Left kidney (tissue), 2 donors: ENCODE measurements around the gene CHSY1. TPM values are rescaled to one million over a fixed set of nuclear protein-coding genes. Genes with fewer than 3 reads are reported as not detected.

ENCODE experiments used
- DNase-seq: peaks from one replicate; pipeline ENCODE4 v3.0.0-alpha.2; 2013
- polyA plus RNA-seq: library from polyadenylated mRNA; unstranded; fragments of 120-200 nt; gene quantifications from one replicate; pipeline ENCODE4 v1.2.1, GENCODE V29; 2013; ENCODE audit not compliant: insufficient read length

CHSY1 gene
- polyA plus RNA-seq, 1 donor, result 47.1 TPM

DNA sequence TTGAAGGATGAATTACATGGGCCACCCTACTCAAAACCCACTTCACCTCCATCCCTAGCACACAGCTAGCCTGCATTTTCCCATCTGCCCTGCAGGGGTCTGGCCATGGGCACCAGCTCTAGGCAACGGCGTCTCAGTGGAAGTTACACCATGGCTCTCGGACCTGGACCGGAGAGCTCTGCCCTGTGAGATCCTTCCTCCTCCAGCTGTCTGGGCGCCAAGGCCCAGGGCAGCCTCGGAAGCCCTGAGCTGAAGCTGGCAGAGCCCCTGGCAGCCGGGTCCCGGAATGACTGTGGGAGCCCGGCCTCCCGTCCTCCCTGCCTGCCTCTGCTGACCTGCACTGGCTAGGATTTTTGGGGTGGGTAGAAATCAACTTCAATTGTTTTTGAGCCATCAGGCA lies 98.9 kb downstream of the CHSY1 start:
- DNase-seq, result no peak

DNA sequence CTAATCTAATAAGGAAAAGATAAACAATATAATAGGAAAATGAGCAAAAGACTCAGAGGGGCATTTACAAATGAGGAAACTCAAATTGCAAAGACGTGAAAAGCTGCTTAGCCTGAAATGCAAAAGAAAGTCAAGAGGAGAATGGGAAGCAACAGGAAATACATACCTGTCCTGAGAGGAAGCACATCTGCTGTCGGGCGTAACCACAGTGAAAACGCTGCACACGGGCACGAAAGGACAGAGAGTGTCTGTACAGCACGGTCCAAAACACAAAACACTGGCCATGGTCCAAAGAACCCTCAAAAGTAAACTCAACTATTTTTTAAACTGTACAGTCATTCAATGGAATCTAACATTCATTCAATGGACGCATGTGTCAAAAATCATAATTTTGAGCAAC lies 100.6 kb downstream of the CHSY1 start:
- no peak for DNase-seq

DNA sequence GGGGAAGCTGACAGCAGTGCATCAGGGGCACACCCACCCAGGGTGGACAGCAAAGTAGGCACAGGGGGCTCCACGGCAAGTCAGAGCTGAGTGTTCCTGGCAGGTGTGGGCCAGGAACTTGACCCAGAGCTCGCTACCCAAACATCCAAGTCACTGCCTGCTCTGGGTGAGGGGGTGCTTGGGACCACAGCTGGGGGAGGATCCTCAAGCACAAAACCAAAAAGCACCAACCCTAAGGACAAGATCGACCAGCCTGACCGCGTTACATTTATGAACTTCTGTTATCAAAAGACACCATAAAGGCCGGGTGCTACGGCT lies 101.2 kb downstream of the CHSY1 start:
- DNase-seq, result no peak

DNA sequence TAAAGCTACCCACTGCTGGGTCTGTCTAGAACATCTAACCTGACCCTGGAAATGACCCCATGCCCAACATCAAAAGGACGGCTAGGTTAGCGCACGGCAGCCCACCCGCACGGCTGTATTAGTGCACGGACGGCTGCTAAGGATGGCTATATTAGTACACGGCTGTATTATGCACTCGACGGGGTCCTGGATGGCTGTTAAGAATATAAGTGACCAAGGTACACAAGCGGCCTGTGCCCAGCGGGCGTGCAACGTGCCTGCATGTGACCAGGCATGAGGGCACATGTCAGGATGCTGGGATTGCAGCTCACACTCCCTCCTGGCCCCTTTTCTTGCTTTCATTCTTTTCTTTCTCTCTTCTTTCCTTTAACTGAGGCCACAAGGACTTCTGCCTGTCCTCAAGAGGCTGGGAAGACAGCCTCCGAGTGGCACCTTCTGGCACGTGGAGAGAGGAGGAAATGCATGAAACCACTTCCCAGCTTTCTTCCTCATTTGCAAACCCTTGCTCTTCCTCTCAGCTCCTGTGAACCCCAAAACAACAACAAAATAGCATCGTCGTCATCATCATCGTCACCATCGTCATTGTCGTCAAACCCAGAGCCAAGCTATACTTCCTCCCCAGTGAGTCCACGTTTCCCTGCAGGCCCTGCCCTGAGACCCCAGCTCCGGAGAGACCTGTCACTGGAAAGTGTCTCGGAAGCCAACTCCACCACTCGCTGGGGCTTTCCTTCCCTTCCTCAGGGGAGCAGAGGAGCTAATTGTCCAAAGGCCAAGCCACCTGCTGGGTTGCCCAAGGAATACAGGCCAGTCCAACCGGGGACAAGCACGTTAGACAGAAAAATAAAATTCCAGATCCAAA lies 101.8 kb downstream of the CHSY1 start:
- no peak for DNase-seq

DNA sequence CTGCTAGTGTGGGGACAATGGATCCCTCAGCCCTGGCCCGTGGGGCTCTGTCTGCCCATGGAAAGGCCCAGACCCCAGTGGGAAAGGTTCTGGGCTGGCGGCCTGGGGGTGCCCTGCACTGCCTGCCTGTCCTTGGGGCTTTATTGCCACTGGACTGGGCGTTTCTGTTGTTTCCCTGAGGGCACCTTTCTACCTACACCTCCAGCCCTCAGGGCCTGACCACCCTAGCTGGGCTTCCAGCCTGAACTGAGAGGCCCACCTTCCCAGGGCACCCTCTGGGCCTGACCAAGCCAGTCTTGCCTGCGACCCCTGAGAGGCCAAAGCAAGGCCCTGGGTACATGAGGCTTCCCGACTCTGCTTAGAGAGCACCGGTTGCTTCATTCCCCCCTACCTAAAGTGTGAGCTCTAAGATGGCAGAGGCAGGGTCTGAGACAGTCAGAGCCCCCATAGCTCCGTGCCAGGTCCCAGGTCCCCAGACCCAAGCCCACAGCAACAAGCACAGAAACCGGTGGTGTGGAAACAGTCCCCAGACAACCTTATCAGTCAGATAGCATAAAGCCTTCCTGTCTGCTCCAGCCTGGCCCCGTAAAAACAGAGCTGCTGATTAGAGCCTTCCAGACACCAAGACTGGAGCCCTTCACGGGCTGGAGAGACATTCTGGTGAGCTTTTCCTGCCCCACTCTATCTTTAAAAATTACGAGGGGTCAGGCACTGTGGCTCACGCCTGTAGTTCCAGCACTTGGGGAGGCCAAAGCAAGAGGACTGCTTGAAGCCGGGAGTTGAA lies 102.8 kb downstream of the CHSY1 start:
- DNase-seq, result no peak

DNA sequence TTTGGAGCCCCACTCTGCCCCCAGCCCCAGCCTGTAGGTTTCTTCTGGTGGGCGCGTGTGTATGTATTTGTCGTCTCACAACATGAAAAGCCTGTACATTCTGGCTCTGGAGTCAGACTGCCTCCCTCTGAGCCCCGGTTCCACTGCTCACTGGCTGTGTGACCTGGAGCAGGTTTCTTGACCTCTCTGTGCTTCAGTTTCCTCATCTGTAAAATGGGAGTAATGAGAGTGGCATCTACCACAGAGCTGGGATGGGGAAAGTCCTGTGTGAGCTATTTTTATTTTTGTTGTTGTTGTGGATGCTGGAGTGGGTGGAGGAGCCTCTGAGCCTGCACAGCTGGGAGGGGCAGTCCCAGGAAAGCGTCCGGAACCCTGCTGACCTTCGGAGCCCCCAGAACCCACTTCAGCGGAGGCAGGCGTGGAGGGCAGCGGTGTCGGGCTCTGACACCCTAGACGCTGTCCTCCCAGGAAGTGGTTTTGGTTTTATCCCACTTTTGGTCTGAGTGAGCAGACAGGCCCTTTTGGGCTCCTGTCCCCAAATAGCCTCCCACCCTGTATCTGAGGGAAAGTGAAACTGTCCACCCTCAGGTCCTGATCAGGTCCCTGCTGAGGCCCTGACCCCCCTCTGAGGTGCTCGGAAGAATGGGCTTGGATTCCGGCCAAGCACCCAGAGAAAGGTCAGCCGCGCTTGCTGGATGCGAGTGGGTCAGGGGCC lies 103.5 kb downstream of the CHSY1 start:
- no peak for DNase-seq

DNA sequence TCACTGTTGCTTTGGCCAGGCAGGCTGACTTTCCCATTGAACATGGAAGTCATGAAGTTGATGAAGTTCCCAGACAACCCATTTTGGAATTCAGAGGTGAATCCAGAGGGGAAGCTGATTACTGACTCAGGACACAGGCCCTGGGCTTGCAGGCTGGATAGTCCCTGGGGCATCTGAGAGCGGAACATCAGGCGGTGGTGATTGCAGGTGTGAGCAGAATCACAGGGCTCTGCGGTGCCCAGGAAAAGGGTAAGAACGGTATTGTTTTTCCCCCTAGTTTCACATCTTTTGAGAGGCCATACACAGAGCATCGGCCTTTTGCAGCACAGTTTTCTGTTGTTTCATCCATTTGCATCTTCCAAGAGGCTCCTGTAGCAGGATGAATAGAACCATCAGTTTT lies 104.7 kb downstream of the CHSY1 start:
- DNase-seq, result no peak

DNA sequence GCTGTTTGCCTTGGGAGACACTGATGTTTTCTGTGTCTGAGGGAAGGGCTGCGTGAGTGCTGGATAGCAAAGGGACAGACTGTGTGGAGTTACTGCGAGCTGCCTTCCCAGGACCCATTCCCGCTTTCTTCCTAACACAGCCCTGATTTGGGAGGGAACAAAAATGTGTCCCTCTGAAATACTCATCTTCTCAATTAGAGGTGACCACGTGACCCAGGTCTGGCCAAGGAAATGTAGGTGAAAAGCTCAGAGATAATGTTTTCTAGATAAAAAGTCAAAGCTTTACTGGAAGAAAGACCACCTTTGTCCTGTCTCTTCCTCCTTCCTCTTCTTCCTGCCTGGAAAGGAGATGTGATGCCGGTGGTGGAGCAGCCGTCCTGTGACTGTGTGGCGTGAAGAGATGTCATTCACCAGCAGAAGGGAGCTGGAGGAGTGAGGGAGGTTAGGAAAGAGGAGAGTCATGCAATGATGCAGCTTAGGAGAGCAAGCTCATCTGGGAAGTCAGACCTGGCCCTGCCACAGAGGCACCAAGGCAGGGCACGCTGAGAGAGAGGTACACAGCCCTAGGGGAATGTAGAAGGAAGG lies 105.6 kb downstream of the CHSY1 start:
- DNase-seq, result no peak

DNA sequence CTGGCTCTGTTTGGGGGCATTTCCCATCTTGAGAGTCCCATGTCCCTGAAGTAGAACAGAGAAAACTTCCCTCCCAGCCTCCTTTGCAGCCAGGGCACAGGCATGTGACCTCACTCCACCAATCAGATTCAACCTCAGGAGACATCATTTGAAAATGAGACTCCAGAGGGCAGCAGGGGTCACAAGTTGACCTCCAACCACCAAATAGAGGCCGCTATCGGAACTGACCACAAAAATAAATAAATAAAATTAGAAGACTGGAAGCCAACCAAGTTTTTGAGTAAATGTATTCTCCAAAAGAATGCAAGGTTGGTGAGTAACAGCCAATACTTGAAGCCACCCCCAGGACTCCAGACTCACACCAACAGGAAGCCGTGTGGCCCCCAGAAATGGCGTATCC lies 106.5 kb downstream of the CHSY1 start:
- DNase-seq, result no peak

DNA sequence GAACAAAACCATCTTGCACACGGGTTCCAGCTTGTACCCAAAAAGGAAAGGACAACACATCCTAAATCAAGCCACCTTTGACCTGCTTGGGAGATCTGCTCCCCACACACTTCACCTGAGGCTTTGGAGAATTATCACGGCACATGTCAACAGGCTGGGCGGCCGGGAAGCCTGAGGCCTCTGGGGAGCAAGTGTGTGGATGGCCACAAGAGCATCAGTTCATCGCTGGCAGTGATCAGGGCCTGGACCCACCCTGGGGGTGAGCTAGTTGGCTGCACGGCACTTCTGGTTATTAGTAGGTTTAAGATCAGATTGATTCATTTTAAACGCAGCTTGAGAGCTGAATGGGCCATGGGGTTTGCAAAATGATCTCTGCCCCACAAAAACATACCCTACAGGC lies 108.5 kb downstream of the CHSY1 start:
- DNase-seq, result no peak

DNA sequence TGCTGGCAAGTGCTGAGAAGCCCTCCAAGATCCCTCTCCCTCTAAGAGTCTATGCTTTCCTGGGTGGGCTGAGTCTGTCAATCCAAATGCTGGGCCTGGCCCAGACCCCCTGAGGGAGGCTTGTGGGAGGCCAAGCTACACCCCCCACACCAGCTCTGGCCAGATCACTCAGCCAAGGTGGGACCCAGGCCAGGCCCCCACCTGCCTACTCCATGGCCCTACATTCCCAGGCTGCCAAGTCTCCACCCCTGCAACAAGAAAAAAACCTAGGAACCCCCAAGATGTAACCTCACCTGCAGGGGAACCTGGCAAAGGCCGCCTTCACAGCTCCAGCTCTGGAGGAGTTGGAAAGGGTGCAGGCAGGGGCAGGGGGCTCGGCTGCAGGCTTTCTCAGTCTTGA lies 109.1 kb downstream of the CHSY1 start:
- DNase-seq, result no peak

DNA sequence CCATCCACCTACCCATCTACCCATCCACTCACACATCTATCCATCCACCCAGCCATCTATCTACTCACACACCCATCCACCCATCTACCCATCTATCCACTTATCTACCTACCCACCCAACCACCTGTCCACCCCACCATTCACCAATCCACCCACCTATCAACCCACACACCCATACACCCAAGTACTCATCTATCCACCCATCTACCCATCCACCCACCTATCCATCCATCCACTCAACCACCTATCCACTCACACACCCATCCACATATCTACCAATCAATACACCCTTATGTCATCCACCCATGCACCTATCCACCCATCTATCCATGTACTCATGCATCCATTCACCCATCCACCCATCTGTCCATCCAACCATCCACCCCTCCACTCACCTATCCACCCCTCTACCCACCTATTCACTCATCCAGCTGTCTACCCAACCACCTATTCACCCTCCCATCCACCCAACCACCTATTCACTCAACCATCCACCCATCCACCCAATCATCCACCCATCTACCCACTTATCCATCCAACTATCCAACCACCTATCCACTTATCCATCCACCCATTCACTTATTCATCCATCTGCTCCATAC lies 109.8 kb downstream of the CHSY1 start:
- DNase-seq, result no peak

DNA sequence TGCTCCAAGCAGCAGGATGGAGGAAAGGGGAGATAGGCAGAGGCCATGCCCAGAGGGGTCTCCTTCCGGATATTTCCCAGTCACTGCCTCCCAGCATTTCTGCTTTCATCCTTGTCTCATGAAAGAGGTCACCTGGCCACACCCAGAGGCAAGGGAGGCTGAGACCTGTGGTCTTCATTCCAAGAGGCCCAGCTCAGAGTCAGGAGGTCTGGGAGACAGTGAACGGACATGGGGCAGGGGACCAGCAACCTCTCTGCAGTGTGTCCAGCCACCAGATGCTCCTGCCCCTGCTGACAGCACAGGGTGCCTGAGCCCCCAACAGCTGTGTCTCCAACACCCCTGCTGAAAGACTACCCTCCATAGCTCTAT lies 111.2 kb downstream of the CHSY1 start:
- no peak for DNase-seq

DNA sequence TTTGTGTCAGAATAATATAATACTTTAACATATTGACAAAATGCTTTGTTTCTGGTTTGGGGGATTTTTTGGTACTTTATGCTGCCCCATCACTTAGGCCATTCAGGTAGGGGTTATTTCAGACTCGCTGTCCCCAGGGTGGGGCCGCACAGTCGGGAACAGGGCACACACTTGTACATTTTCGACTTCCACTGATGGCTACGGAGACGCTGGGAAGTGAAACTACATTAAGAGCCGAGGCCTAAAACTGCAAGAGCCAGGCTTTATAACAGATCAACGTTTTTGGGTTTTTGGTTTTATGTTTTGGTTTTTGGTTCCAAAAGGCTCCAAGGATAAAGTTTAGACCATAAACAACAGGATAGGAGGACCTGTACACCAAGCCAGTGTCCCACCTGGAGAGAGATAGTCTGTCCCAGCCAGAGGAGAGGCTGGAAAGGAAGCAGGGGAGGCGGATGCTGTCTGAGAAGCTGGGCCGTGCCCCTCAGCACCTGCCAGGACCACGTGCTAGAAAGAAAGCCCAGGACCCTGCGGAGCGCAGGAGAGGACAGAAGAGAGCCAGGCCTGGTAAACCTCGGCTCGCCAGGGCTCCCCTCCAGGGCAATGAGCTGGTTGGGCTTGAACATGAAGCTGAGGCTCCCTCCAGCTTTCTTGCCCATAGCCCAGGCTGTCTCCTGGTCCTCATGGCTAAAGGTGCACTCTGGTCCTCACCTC lies 111.7 kb downstream of the CHSY1 start:
- DNase-seq, result no peak

DNA sequence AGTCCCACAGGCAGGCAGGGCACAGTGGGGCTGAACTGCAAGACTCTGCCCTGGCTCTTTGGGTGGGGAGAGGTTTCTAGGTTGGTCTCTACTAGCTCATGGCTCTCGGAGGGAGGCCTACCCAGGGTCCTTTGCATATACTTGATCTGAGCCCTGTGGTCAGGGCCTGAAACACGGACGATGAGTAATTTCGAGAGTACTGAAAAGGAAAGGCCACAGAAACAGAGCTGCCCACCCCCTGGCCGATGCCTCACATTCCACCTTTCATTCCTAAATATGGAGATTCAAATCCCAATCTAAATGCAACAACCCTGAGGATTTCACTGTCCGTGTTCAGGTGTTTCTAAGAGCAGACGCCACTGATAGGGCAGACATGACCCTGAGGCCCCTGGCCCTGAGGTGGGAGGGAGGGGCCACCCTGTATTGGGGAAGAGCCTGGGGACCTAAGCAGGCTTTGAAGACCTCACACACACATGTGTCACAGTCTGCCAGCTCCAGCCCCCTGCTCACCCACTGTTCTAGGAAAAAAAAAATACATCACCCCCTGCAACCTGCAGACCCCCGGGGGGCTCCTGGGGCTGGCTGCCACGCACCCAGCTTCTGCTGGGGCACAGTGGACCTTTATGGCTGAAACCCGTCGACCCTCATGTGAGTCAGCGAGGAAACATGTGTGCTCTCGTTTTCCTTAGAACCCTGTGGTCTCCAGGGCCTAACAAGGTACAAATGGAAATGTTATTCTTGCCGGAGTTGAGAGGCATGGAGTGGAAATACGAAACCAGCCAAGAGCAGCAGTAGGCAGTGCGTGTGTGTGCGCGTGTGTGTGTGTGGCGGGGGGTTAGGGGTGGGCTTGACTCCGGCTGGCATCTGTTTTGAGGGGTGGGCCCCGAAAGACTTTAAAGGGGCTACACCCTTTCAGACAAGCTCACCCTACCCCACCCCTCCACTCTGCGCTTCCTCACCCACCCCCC lies 112.7 kb downstream of the CHSY1 start:
- DNase-seq, result no peak

DNA sequence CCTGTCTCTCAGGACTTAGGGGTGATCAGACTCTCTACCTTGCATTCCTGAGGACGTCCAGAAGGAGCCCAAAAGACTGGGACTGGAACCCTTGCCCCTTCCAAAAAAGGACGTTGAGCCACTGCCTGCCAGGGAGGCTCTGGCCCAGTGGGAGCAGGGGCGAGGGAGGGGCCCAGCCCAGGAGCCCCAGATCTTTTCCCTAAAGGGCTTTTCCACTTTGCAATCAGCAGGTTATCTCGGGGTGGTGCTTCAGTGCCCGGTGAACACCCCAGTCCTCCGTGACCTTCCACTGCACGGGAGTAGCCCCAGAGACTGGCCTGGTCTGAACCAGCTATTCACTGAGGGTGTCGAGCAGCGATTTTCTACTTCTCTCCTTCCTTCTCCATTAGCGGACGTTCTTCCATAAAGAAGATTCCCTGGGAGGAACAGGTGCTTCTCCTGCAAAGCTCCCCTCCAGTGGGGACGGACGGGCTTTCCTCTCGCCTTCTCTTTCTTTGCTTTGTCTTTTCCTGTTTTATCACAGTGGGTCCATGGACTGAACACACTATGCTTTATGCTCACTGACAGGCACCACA lies 113.7 kb downstream of the CHSY1 start:
- no peak for DNase-seq

DNA sequence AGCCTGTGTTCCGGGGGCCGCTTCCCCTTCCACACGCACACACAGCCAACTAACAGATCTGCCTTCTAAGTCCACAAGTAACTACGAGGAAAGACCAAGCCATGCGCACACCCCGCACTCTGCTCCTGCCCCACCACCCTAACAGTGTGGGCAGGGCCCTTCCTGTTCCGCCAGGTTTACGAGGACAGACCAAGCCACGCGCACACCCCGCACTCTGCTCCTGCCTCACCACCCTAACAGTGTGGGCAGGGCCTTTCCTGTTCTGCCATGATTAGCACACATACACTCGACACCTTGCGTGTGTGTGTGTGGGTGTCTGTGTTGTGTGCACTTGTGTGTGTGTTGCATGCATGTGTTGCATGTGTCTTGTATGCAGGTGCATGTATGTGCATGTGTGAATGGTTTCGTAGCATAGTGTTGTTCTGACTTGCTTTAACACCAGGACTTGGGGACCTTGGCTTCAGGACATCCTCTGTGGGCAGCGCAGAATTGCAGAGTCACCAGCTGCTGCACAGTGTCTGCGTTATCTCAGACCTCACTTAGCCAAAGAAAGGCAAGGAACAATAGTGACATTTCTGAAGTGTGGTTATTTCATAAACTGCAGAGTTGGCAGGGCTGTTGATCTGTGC lies 114.4 kb downstream of the CHSY1 start:
- DNase-seq, result no peak

DNA sequence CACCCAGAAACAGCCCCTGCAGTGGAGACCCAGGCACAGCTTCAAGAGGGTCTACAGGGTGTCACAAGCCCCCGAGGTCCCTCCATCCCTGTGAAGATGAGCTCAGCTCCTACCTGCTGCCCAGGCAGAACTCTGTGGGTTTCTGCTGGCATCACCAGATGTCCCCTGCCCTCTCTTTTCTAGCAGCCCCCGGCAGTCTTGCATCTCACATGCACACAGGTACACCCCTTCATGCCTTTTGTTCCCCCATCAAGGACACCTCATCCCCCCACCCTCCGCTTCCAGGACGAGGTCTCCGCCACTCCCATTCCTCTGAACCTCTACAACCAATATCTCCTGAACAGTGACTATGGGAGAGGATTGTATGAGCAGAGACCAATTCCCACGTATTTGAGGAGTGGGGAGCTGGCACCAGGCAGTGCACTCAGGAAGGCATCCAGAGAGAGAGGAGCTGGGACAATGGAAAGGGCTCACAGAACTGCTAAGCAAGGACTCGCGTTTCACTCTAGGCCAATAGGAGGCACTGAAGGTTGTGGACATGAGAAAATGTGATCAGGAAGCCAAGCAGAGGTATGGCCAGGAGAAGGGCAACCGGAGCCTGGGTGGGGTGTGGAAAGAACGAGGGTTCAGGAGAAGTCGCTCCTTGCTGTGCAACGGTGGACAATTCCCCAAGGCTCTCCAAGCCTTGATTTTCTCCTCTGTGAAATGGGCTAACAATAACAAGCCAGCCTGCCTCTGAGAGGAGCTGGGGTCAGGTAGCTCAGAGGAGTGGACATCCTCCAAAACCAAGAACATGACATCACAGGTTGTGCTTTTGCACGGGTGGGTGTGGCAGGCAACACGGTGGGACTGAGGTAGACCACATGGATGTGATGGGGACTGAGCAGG lies 115.2 kb downstream of the CHSY1 start:
- no peak for DNase-seq
